Measurements from ENCODE around the gene BRD3OS. TPM values are rescaled to one million over a fixed set of nuclear protein-coding genes. Genes with fewer than 3 reads are reported as not detected.
A peak's percentile ranks its signal among the peaks of the same experiment; 100 is the strongest.

Gene BRD3OS
- total and polyA plus RNA-seq, 2 experiments from 2014 or later = 18.6 to 32.3 TPM

GRCh38 chr9:133993635-133994253 lies 31.5 kb upstream of the BRD3OS start:
- peaks cover 5% of the 10 kb centered on the region for H3K4me1 ChIP-seq (ENCODE audit: low read depth)
- no peak for TF ChIP-seq CTCF (IDR thresholded peaks at IDR 0.05; ENCODE audit: low read depth, low read length)
- H3K27me3 ChIP-seq = no peaks in the 10 kb centered on the region
- H3K36me3 ChIP-seq = no peaks in the 10 kb centered on the region
- H3K9me3 ChIP-seq (ENCODE audit: low read depth) = no peaks in the 10 kb centered on the region
- peak overlapping the region; percentile 91 for H3K4me3 ChIP-seq
- DNase-seq (ENCODE audit: low read depth in 1 of 2, low spot score in 1 of 2) = no peak
- no peak overlapping the region for H3K27ac ChIP-seq

GRCh38 chr9:133994353-133995011 lies 30.8 kb upstream of the BRD3OS start:
- no peaks in the 10 kb centered on the region for H3K9me3 ChIP-seq (ENCODE audit: low read depth)
- H3K27me3 ChIP-seq = no peaks in the 10 kb centered on the region
- no peak overlapping the region for H3K4me3 ChIP-seq
- peaks cover 5% of the 10 kb centered on the region for H3K4me1 ChIP-seq (ENCODE audit: low read depth)
- peak; percentile 77 to 86 for DNase-seq (ENCODE audit: low read depth in 1 of 2, low spot score in 1 of 2)
- no peaks in the 10 kb centered on the region for H3K36me3 ChIP-seq
- H3K27ac ChIP-seq = no peak overlapping the region
- peak; percentile 95 for TF ChIP-seq CTCF (IDR thresholded peaks at IDR 0.05; ENCODE audit: low read depth, low read length)

GRCh38 chr9:133995012-133995896 lies 30.0 kb upstream of the BRD3OS start:
- TF ChIP-seq CTCF (IDR thresholded peaks at IDR 0.05; ENCODE audit: low read depth, low read length) = no peak
- H3K9me3 ChIP-seq (ENCODE audit: low read depth) = no peaks in the 10 kb centered on the region
- H3K4me1 ChIP-seq (ENCODE audit: low read depth) = peaks cover 5% of the 10 kb centered on the region
- H3K27me3 ChIP-seq = no peaks in the 10 kb centered on the region
- no peak overlapping the region for H3K27ac ChIP-seq
- no peak for DNase-seq (ENCODE audit: low read depth in 1 of 2, low spot score in 1 of 2)
- H3K36me3 ChIP-seq = no peaks in the 10 kb centered on the region
- no peak overlapping the region for H3K4me3 ChIP-seq

- peak in 1 of 2 donors; percentile 22 for DNase-seq (ENCODE audit: low read depth in 1 of 2, low spot score in 1 of 2)
Measured at GRCh38 chr9:133996531-133997520, 28.5 kb upstream of the BRD3OS start.

More at GRCh38 chr9:133996531-133997520, 28.5 kb upstream of the BRD3OS start:
- Histone ChIP-seq H3K36me3 (no peaks in the 10 kb centered on the region), H3K27ac (no peak overlapping the region), H3K9me3 (ENCODE audit: low read depth) (no peaks in the 10 kb centered on the region), H3K4me1 (ENCODE audit: low read depth) (no peaks in the 10 kb centered on the region), H3K4me3 (no peak overlapping the region), H3K27me3 (no peaks in the 10 kb centered on the region)
- no peak for TF ChIP-seq CTCF (IDR thresholded peaks at IDR 0.05; ENCODE audit: low read depth, low read length)
